WTC11 (cell line): ENCODE measurements around the gene SAMD4A. TPM values are rescaled to one million over a fixed set of nuclear protein-coding genes. Genes with fewer than 3 reads are reported as not detected.

Source experiments
- ATAC-seq: fragments of 200-7000 bp; cut with Tn5 transposase; 2 replicates; pipeline ENCODE4 v1.10.0; 2021; ENCODE audit warnings: mild to moderate bottlenecking, moderate library complexity
- CTCF ChIA-PET: fragments of 300-600 bp; sonication (Branson Sonifier 250); formaldehyde crosslinking; loops from one replicate; lab custom pipeline; 2021; ENCODE audit warnings: antibody characterized with exemption; lab: Charles Lee
- POLR2A ChIA-PET: fragments of 350-600 bp; sonication (Branson Sonifier 250); formaldehyde crosslinking; loops from one replicate; lab custom pipeline; 2021; ENCODE audit warnings: antibody characterized with exemption; lab: Charles Lee
- DNase-seq: peaks from one replicate; pipeline ENCODE4 v3.0.0; 2021; ENCODE audit warnings: low spot score
- H3K27ac Mint-ChIP-seq: 2 replicates; pipeline ENCODE4 v1.8.0; 2021; ENCODE audit warnings: mixed read lengths
- H3K27me3 Mint-ChIP-seq: 2 replicates; pipeline ENCODE4 v1.8.0; 2021; ENCODE audit warnings: low read depth, mild to moderate bottlenecking, moderate library complexity, mixed read lengths
- H3K36me3 Mint-ChIP-seq: 2 replicates; pipeline ENCODE4 v1.8.0; 2021; ENCODE audit warnings: mixed read lengths
- H3K4me1 Mint-ChIP-seq: 2 replicates; pipeline ENCODE4 v1.8.0; 2022; ENCODE audit warnings: mixed read lengths
- H3K4me3 Mint-ChIP-seq: 2 replicates; pipeline ENCODE4 v1.8.0; 2021; ENCODE audit warnings: mild to moderate bottlenecking, moderate library complexity, mixed read lengths
- H3K9me3 Mint-ChIP-seq: 2 replicates; pipeline ENCODE4 v1.8.0; 2021; ENCODE audit warnings: mixed read lengths
- EMX1 ChIP-seq: fragments of 250-450 bp; sonication (Bioruptor Pico); IDR thresholded peaks from 2 replicates; pipeline ENCODE4 v1.8.0; 2021; ENCODE audit warnings: mild to moderate bottlenecking
- FOXK1 ChIP-seq: sonication (generic); formaldehyde crosslinking; IDR thresholded peaks from 2 replicates; pipeline ENCODE4 v1.8.0; 2022; ENCODE audit warnings: mild to moderate bottlenecking, moderate library complexity, missing genetic modification reagents
- FOXP1 ChIP-seq: sonication (generic); formaldehyde crosslinking; IDR thresholded peaks from 2 replicates; pipeline ENCODE4 v1.8.0; 2022; ENCODE audit warnings: missing genetic modification reagents, mild to moderate bottlenecking, moderate library complexity, borderline replicate concordance
- HMGA2 ChIP-seq: fragments of 250-450 bp; sonication (Bioruptor Pico); IDR thresholded peaks from 2 replicates; pipeline ENCODE4 v1.4.0; 2021; ENCODE audit warnings: mild to moderate bottlenecking, moderate library complexity
- NFYB ChIP-seq: sonication (generic); formaldehyde crosslinking; conservative IDR thresholded peaks from 2 replicates; pipeline ENCODE4 v1.8.0; 2022; ENCODE audit warnings: low read depth, missing genetic modification reagents
- NR3C1 ChIP-seq: sonication (generic); formaldehyde crosslinking; conservative IDR thresholded peaks from 2 replicates; pipeline ENCODE4 v1.8.1; 2023; ENCODE audit warnings: low read depth, mild to moderate bottlenecking, missing genetic modification reagents
- RORB ChIP-seq: fragments of 250-450 bp; sonication (Bioruptor Pico); IDR thresholded peaks from 2 replicates; pipeline ENCODE4 v1.9.0; 2021; ENCODE audit warnings: mild to moderate bottlenecking
- SP1 ChIP-seq: sonication (generic); formaldehyde crosslinking; conservative IDR thresholded peaks from 2 replicates; pipeline ENCODE4 v1.8.1; 2022; ENCODE audit warnings: missing genetic modification reagents
- TP53 ChIP-seq: sonication (generic); formaldehyde crosslinking; IDR thresholded peaks from 2 replicates; pipeline ENCODE4 v1.8.1; 2023; ENCODE audit warnings: mild to moderate bottlenecking, missing genetic modification reagents
- ZNF219 ChIP-seq: sonication (generic); formaldehyde crosslinking; IDR thresholded peaks from 2 replicates; pipeline ENCODE4 v1.8.0; 2023; ENCODE audit warnings: missing genetic modification reagents, mild to moderate bottlenecking, borderline replicate concordance
- ZNF232 ChIP-seq: sonication (generic); formaldehyde crosslinking; IDR thresholded peaks from 2 replicates; pipeline ENCODE4 v1.8.0; 2022; ENCODE audit warnings: mild to moderate bottlenecking, missing genetic modification reagents
- ZNF317 ChIP-seq: sonication (generic); formaldehyde crosslinking; IDR thresholded peaks from 2 replicates; pipeline ENCODE4 v1.8.1; 2023; ENCODE audit warnings: low read depth, mild to moderate bottlenecking, moderate library complexity, missing genetic modification reagents, borderline replicate concordance
- ZNF423 ChIP-seq: fragments of 250-450 bp; sonication (Bioruptor Pico); IDR thresholded peaks from 2 replicates; pipeline ENCODE4 v2.1.2; 2022; ENCODE audit warnings: mild to moderate bottlenecking, moderate library complexity
- ZNF671 ChIP-seq: fragments of 250-450 bp; sonication (Bioruptor Pico); IDR thresholded peaks from 2 replicates; pipeline ENCODE4 v1.8.0; 2021; ENCODE audit warnings: mild to moderate bottlenecking
- total RNA-seq: library from RNA; stranded (reverse); gene quantifications from 3 replicates; pipeline ENCODE4 v1.2.3, GENCODE V29; 2021
- TF ChIP-seq, protein P1 (sequence below): fragments of 250-450 bp; sonication (Bioruptor Pico); IDR thresholded peaks from 2 replicates; pipeline ENCODE4 v2.1.2; 2022; ENCODE audit warnings: mild to moderate bottlenecking, moderate library complexity
- TF ChIP-seq, protein P2 (sequence below): sonication (generic); formaldehyde crosslinking; IDR thresholded peaks from 2 replicates; pipeline ENCODE4 v1.8.0; 2022; ENCODE audit warnings: missing genetic modification reagents
- TF ChIP-seq, protein P3 (sequence below): sonication (generic); formaldehyde crosslinking; IDR thresholded peaks from 2 replicates; pipeline ENCODE4 v1.8.0; 2022; ENCODE audit warnings: mild to moderate bottlenecking, missing genetic modification reagents
- TF ChIP-seq, protein P4 (sequence below): sonication (generic); formaldehyde crosslinking; IDR thresholded peaks from 2 replicates; pipeline ENCODE4 v1.8.0; 2022; ENCODE audit warnings: mild to moderate bottlenecking, missing genetic modification reagents
- TF ChIP-seq, protein P5 (sequence below): sonication (generic); formaldehyde crosslinking; IDR thresholded peaks from 2 replicates; pipeline ENCODE4 v1.8.1; 2022; ENCODE audit warnings: missing genetic modification reagents, borderline replicate concordance
- TF ChIP-seq, protein P6 (sequence below): sonication (generic); formaldehyde crosslinking; IDR thresholded peaks from 2 replicates; pipeline ENCODE4 v1.8.1; 2023; ENCODE audit warnings: mild to moderate bottlenecking, missing genetic modification reagents, borderline replicate concordance

The SAMD4A gene
- total RNA-seq, 1 experiment from 2014 or later: 6.0 TPM

DNA sequence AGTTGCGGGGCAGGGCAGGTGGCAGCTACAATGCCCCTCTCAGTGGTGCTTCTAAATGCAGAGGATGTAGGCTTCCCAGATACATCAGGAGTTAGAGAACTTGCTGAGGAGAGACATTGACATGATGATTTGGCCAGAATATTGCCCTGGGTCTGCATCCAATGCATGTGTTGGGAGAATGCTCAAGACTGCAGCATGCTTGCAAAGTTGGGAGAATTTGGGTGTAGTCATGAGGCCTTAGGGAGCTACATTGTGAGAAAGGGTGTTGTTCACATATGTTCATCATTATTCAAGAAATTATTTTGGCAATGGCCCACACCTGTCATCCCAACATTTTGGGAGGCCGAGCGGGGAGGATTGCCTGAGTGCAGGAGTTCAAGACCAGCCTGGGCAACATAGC lies 149.9 kb downstream of the SAMD4A start:
- no peaks in the 10 kb centered on the region for H3K9me3 Mint-ChIP-seq
- H3K27ac Mint-ChIP-seq: no peak overlapping the region
- no peaks in the 10 kb centered on the region for H3K36me3 Mint-ChIP-seq
- no peak overlapping the region for H3K4me3 Mint-ChIP-seq
- no peak for ATAC-seq
- 0 out of 2 replicates have a peak, but pooled peaks cover 3% of the 10 kb centered on the region for H3K4me1 Mint-ChIP-seq
- TF ChIP-seq FOXK1 (CRISPR knock-in tag) (no peak), NR3C1 (CRISPR knock-in tag) (no peak), FOXP1 (CRISPR knock-in tag) (no peak)
- no peak for DNase-seq
- CTCF ChIA-PET: interaction anchor here (2.6 kb wide), 1 partner anchor 56 kb away, joined by 7 read pairs; no protein-coding TSS in a partner anchor
- no peaks in the 10 kb centered on the region for H3K27me3 Mint-ChIP-seq
- POLR2A ChIA-PET: interaction anchor here (0.7 kb wide), 1 partner anchor 62 kb away, joined by 3 read pairs; no protein-coding TSS in a partner anchor

DNA sequence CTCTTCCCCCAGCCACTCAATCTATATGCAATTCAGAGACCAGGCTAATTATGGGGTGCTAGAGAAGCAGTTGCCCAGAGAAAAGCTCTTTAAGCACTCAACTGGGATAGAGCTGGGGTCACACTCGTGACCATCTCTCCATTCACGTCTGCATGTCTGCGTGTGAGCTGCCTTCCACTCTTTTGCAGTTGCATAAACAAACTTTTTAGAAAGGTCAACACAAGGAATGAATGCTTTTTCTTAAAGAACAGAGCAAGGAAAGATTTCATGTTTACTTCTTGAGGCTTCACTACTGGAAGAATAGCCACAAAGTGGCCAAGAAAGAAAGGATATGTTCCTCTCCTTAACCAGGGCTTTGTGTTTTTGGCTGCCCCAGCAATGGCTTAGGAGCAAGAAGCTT lies 151.1 kb downstream of the SAMD4A start:
- Mint-ChIP-seq H3K4me3 (no peak overlapping the region), H3K27ac (no peak overlapping the region), H3K4me1 (0 out of 2 replicates have a peak, but pooled peaks cover 3% of the 10 kb centered on the region)
- no peak for ATAC-seq
- TF ChIP-seq, protein P1, sequence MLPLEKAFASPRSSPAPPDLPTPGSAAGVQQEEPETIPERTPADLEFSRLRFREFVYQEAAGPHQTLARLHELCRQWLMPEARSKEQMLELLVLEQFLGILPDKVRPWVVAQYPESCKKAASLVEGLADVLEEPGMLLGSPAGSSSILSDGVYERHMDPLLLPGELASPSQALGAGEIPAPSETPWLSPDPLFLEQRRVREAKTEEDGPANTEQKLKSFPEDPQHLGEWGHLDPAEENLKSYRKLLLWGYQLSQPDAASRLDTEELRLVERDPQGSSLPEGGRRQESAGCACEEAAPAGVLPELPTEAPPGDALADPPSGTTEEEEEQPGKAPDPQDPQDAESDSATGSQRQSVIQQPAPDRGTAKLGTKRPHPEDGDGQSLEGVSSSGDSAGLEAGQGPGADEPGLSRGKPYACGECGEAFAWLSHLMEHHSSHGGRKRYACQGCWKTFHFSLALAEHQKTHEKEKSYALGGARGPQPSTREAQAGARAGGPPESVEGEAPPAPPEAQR (CRISPR knock-in tag): no peak
- no peak for TF ChIP-seq EMX1
- TF ChIP-seq, all 79 proteins: peak for 0
- Mint-ChIP-seq H3K9me3 (no peaks in the 10 kb centered on the region), H3K27me3 (no peaks in the 10 kb centered on the region), H3K36me3 (no peaks in the 10 kb centered on the region)
- ChIA-PET CTCF (interaction anchor here (0.7 to 2.6 kb wide), 7 partner anchors 27 to 189 kb away, joined by 3 to 7 read pairs (median 4); no protein-coding TSS in a partner anchor), POLR2A (interaction anchor here (0.7 kb wide), 2 partner anchors 110 to 115 kb away, joined by 4 to 5 read pairs; no protein-coding TSS in a partner anchor)
- no peak for DNase-seq

DNA sequence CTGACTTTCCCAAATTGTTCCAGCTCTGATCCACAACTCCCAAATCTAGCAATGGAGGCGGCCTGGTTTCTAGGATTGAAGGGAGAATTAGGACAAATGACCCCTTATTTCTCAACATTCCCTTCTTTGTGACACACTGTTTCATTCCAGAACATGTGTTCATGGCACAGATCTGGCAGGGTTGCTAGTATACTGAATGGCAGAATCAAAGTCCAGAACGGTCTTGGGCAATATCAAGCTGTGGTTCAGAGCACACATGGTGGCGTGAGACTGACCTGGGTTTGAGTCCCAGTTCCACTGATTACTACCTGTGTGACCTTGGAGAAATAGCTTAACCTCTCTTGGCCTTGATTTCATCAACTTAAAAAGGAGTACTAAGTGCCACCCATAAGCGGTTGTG lies 152.5 kb downstream of the SAMD4A start:
- DNase-seq (no peak), ATAC-seq (no peak)
- TF ChIP-seq RORB (CRISPR knock-in tag) (no peak), HMGA2 (CRISPR knock-in tag) (no peak), ZNF671 (CRISPR knock-in tag) (no peak), TP53 (CRISPR knock-in tag) (no peak), SP1 (CRISPR knock-in tag) (no peak), ZNF317 (CRISPR knock-in tag) (no peak), ZNF423 (CRISPR knock-in tag) (no peak), ZNF219 (CRISPR knock-in tag) (no peak), NFYB (CRISPR knock-in tag) (no peak), ZNF232 (CRISPR knock-in tag) (no peak)
- TF ChIP-seq, protein P2, sequence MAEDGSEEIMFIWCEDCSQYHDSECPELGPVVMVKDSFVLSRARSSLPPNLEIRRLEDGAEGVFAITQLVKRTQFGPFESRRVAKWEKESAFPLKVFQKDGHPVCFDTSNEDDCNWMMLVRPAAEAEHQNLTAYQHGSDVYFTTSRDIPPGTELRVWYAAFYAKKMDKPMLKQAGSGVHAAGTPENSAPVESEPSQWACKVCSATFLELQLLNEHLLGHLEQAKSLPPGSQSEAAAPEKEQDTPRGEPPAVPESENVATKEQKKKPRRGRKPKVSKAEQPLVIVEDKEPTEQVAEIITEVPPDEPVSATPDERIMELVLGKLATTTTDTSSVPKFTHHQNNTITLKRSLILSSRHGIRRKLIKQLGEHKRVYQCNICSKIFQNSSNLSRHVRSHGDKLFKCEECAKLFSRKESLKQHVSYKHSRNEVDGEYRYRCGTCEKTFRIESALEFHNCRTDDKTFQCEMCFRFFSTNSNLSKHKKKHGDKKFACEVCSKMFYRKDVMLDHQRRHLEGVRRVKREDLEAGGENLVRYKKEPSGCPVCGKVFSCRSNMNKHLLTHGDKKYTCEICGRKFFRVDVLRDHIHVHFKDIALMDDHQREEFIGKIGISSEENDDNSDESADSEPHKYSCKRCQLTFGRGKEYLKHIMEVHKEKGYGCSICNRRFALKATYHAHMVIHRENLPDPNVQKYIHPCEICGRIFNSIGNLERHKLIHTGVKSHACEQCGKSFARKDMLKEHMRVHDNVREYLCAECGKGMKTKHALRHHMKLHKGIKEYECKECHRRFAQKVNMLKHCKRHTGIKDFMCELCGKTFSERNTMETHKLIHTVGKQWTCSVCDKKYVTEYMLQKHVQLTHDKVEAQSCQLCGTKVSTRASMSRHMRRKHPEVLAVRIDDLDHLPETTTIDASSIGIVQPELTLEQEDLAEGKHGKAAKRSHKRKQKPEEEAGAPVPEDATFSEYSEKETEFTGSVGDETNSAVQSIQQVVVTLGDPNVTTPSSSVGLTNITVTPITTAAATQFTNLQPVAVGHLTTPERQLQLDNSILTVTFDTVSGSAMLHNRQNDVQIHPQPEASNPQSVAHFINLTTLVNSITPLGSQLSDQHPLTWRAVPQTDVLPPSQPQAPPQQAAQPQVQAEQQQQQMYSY (CRISPR knock-in tag): no peak
- TF ChIP-seq, protein P3, sequence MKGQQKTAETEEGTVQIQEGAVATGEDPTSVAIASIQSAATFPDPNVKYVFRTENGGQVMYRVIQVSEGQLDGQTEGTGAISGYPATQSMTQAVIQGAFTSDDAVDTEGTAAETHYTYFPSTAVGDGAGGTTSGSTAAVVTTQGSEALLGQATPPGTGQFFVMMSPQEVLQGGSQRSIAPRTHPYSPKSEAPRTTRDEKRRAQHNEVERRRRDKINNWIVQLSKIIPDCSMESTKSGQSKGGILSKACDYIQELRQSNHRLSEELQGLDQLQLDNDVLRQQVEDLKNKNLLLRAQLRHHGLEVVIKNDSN (CRISPR knock-in tag): no peak
- TF ChIP-seq, protein P4, sequence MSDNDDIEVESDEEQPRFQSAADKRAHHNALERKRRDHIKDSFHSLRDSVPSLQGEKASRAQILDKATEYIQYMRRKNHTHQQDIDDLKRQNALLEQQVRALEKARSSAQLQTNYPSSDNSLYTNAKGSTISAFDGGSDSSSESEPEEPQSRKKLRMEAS: no peak
- TF ChIP-seq, protein P5, sequence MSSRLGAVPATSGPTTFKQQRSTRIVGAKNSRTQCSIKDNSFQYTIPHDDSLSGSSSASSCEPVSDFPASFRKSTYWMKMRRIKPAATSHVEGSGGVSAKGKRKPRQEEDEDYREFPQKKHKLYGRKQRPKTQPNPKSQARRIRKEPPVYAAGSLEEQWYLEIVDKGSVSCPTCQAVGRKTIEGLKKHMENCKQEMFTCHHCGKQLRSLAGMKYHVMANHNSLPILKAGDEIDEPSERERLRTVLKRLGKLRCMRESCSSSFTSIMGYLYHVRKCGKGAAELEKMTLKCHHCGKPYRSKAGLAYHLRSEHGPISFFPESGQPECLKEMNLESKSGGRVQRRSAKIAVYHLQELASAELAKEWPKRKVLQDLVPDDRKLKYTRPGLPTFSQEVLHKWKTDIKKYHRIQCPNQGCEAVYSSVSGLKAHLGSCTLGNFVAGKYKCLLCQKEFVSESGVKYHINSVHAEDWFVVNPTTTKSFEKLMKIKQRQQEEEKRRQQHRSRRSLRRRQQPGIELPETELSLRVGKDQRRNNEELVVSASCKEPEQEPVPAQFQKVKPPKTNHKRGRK (CRISPR knock-in tag): no peak
- TF ChIP-seq, protein P6, sequence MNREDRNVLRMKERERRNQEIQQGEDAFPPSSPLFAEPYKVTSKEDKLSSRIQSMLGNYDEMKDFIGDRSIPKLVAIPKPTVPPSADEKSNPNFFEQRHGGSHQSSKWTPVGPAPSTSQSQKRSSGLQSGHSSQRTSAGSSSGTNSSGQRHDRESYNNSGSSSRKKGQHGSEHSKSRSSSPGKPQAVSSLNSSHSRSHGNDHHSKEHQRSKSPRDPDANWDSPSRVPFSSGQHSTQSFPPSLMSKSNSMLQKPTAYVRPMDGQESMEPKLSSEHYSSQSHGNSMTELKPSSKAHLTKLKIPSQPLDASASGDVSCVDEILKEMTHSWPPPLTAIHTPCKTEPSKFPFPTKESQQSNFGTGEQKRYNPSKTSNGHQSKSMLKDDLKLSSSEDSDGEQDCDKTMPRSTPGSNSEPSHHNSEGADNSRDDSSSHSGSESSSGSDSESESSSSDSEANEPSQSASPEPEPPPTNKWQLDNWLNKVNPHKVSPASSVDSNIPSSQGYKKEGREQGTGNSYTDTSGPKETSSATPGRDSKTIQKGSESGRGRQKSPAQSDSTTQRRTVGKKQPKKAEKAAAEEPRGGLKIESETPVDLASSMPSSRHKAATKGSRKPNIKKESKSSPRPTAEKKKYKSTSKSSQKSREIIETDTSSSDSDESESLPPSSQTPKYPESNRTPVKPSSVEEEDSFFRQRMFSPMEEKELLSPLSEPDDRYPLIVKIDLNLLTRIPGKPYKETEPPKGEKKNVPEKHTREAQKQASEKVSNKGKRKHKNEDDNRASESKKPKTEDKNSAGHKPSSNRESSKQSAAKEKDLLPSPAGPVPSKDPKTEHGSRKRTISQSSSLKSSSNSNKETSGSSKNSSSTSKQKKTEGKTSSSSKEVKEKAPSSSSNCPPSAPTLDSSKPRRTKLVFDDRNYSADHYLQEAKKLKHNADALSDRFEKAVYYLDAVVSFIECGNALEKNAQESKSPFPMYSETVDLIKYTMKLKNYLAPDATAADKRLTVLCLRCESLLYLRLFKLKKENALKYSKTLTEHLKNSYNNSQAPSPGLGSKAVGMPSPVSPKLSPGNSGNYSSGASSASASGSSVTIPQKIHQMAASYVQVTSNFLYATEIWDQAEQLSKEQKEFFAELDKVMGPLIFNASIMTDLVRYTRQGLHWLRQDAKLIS: no peak
- ChIA-PET POLR2A (no interaction called here), CTCF (no interaction called here)
- no peak overlapping the region for H3K27ac Mint-ChIP-seq
- H3K4me1 Mint-ChIP-seq: 0 out of 2 replicates have a peak, but pooled peaks cover 3% of the 10 kb centered on the region
- H3K36me3 Mint-ChIP-seq: no peaks in the 10 kb centered on the region
- H3K4me3 Mint-ChIP-seq: no peak overlapping the region
- H3K9me3 Mint-ChIP-seq: no peaks in the 10 kb centered on the region
- H3K27me3 Mint-ChIP-seq: no peaks in the 10 kb centered on the region
